DLD1 (cell line): ENCODE data around the gene CACNA2D3.

Source experiments
- in situ Hi-C: cut with HindIII; loops from 2 replicates; pipeline ENCODE4 v1.10.0; 2017; ENCODE audit warnings: low sequenced_read_pairs

CACNA2D3 gene

GRCh38 chr3:55012091-55012490 is 889.7 kb downstream of the CACNA2D3 start:
- in situ Hi-C loops: no loop called here

GRCh38 chr3:55013145-55013925 is 891.0 kb downstream of the CACNA2D3 start:
- in situ Hi-C loops: no loop called here

GRCh38 chr3:55014081-55014480 is 891.7 kb downstream of the CACNA2D3 start:
- in situ Hi-C loops: no loop called here

GRCh38 chr3:55014906-55015305 is 892.6 kb downstream of the CACNA2D3 start:
- in situ Hi-C loops: no loop called here

- in situ Hi-C loops: no loop called here
Observed at GRCh38 chr3:55017876-55018275, 895.5 kb downstream of the CACNA2D3 start.

DNA sequence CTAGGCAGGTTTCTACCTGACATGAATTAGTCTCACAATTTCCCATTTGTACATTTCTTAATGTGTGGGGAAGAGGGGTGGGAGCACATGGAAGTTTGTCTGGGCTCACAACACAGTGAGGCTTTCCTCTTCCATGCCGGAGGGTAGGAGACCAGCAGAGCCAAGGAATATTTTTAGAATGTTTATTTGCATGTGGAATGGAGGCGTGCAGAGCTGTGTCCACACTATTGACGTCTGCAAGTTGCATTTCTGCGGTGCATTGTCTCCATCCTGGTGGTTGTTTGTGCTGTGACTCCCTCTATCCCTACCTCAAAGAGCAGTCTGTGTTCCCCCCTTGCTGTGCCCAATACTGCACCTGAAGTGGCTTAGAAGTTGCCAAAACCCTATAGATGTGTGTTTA is 908.6 kb downstream of the CACNA2D3 start:
- in situ Hi-C loops: no loop called here

DNA sequence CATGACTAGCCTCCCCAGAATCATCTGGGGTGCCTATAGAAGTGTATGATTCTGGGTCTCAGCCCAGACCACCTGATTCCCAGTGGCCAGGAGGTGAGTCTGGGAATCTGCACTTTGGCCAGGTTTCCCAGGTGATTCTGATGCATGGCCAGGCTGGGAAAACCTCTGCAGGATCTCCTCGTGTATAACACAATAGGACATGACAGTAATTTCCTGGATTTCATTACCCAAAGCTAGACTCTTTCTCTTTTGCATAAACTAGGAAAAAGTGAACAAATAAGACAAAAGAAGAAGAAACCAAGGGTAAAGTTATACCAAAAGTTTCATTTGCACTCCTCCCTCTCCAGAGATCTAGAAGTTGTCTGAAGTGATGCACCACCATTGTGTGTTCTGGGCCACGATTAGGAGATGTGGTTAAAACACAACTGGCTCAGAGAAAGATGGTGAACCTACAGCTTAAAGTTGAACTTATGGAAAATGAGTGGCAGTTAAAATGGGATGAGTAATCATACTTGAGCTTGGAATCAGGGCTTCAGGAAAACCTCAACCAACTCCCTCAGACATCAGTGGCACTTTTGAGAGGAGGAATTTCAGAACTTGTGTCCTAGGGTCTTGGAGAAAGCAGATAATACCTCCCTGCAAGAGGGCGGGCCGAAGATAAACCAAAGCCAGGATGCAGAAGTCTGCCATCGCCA is 914.7 kb downstream of the CACNA2D3 start:
- in situ Hi-C loops: no loop called here

GRCh38 chr3:55042591-55042990 is 920.2 kb downstream of the CACNA2D3 start:
- in situ Hi-C loops: no loop called here

- in situ Hi-C loops: no loop called here
Observed at GRCh38 chr3:55044486-55044885, 922.1 kb downstream of the CACNA2D3 start.

GRCh38 chr3:55059027-55059629 is 936.8 kb downstream of the CACNA2D3 start:
- in situ Hi-C loops: no loop called here

DNA sequence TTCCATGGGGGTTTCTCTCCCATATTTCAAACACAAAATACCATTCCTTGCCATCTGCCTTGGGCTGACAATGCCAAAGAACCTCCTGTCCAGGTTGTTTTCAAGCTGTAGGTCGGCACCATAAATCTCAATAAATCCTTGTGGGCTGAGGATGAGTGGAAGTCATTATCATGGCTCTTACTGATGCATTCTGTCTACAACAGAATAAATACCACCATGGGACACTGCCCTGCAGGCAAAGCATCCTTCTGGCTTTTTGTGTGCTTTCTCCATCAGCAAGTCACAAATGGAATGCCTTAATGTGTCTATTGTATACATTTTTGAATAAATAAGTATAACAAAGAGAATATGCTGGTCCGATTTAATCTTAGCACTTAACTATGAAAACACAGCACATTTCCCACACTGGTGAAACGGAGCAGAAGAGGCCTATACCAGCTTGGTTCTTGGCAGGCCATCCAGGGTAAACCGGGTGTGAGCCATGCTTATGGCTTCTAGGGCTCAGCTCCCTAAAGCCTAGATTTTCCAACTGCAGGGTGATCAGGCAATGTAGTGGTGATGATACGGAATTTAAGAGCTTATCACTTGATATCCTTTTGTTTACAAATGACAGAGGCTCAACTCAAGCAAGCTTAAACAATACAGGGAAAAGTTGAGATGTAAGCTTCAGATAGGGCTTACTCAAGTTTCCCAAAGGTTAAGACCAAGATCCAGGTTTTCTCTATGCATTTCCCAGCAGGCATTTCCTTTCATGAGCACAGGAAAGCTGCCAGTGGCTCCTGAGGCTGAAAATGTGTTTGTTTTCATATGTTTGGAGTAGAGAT is 938.8 kb downstream of the CACNA2D3 start:
- in situ Hi-C loops: no loop called here

GRCh38 chr3:55061720-55062034 is 939.3 kb downstream of the CACNA2D3 start:
- in situ Hi-C loops: no loop called here

DNA sequence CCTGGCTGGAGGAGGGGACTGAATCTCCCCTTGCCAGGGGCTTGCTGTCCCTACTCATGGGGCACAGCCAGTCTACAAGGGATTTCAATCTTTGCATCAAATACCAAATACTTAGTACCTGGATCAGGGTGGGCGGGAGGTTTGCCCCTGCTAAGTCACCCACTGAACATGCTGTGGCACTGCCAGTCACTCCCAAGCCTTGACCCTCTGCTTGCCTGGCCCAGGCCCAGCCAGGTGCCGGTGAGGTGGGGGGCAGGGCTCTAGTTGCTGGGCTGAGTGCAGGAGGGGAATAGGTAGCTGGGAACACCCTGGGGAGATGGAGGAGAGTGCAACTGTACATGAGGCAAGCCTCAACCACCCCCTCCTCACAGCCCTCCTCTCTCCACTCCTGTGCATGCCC is 941.8 kb downstream of the CACNA2D3 start:
- in situ Hi-C loops: no loop called here

GRCh38 chr3:55065331-55065730 is 943.0 kb downstream of the CACNA2D3 start:
- in situ Hi-C loops: no loop called here

GRCh38 chr3:55066551-55067047 is 944.2 kb downstream of the CACNA2D3 start:
- in situ Hi-C loops: no loop called here

- in situ Hi-C loops: no loop called here
Observed at GRCh38 chr3:55069950-55070349, 947.6 kb downstream of the CACNA2D3 start.

GRCh38 chr3:55074796-55075195 is 952.4 kb downstream of the CACNA2D3 start:
- in situ Hi-C loops: no loop called here

DNA sequence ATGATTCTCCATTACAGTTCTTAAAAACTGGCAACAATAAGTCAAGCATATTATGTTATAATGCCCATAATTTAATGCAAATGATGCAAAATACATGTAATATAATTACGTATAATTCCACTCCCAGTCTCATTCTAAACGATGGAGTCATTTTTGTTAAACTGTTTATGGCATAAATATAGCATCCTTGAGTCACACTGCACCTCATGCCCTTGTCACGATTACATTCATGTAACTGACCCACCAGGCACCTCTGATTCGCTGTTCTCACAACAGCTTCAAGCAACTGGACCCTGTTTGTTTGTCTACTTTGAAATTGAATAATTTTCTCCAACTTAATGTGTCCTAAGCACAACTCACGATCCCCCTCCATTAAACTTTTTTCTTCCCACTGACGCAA is 953.5 kb downstream of the CACNA2D3 start:
- in situ Hi-C loops: no loop called here

DNA sequence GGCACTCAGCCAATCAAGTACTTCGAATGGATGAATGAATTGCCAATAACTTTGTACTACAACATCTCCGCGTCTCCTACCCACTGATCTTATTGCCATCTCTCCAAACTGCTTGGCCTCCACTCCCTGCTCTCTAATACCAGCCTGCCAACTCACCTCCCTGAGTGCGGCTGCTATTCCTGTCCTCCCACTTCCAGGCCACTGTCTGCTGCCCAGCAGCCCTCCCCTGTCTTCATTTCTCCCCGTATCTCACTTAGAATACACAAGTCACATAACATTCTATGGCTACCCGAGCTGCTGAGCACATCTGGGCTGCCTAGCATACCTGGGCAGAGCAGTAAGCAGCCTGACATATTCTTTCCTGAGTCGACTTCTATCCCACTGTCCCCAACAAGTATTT is 955.4 kb downstream of the CACNA2D3 start:
- in situ Hi-C loops: no loop called here

DNA sequence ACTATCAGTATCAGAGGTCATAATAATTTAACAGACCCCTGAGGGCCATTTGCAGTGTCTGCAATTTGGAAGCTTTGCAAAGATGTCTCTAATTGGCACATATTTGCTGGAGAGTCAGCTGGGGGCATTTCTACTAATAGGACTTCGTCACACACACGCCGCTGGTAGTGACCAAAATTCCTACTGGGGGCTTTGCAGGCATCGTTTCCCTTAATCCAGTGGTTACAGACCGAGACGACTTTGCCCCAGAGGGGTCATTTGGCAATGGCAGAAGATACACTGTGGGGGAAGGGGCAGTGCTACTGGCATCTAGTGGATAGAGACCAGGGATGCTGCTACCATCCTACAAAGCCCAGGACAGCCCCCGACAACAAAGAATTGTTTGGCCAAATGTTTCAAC is 956.5 kb downstream of the CACNA2D3 start:
- in situ Hi-C loops: no loop called here

DNA sequence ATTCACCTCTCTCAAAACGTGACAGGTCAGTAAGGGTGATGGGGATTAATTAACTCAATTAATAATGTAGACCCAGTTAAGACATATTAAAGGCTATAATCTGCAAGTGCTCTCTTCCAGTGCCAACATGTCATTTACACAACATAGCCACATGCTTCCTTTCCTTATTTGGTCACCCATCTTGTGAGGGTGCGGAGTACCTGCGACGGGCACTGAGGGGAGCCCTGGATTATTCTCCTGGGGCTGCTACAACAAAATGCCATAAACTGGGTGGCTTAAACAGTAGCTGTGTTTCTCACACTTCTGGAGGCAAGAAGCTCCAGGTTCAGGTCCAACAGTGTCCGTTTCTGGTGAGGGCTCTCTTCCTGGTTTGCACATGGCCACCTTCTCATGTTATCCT is 962.9 kb downstream of the CACNA2D3 start:
- in situ Hi-C loops: no loop called here
